ENCODE measurements around the gene CD80. TPM values are rescaled to one million over a fixed set of nuclear protein-coding genes. Genes with fewer than 3 reads are reported as not detected.

The CD80 gene
- total and polyA plus RNA-seq, 3 experiments from 2014 or later = 0.91 to 17.9 (median 16.8) TPM

DNA sequence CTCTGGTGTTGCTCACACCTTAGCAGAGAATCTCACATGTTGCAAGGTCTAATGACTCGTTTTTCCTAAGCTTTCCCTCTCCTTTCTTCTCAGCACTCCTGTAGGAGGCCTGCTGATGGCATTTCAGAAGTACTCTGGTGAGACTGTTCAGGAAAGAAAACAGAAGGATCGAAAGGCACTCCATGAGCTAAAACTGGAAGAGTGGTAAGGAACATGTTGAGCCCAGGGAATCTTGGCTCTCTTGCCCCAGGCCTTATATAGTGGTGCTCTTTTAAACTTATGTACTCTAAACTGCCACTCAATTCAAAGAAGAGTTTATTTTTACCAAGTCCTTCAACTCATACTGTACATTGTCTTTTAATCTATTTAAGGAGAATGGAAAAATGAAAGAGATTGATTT, 42.3 kb downstream of the CD80 start:
- POLR2A ChIA-PET = no interaction called here
- CTCF ChIA-PET = no interaction called here

DNA sequence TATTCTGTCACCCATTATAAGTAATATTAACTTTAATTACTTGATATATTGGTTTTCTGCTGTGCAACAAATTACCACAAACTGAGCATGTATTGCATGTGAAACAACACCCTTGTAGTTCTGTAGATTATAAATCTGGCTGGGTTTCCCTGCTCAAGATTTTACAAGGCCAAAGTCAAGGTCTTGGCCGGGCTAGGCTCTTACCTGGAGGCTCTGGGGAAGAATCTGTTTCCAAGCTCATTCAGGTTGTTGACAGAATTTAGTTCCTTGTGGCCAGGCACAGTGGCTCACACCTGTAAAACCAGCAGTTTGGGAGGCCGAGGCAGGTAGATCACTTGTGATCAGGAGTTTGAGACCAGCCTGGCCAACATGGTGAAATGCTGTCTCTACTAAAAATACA, 44.8 kb downstream of the CD80 start:
- Histone ChIP-seq H3K27me3 (ENCODE audit: insufficient read depth, low read length, poor library complexity, severe bottlenecking) (no peaks in the 10 kb centered on the region), H3K36me3 (ENCODE audit: insufficient read depth, low read length) (peaks cover 46% of the 10 kb centered on the region), H3K9me3 (ENCODE audit: low read length) (no peaks in the 10 kb centered on the region), H3K4me1 (ENCODE audit: insufficient read depth, low read length) (no peaks in the 10 kb centered on the region), H3K27ac (ENCODE audit: low read depth, low read length) (no peak overlapping the region), H3K4me3 (ENCODE audit: low read length) (no peak overlapping the region)
- Mint-ChIP-seq H3K9me3 (no peaks in the 10 kb centered on the region), H3K4me1 (peaks cover 0 to 4% (median 3%) of the 10 kb centered on the region in 3 donors), H3K27ac (peak overlapping the region in 1 of 8 donors; percentile 3), H3K4me3 (no peak overlapping the region), H3K27me3 (no peaks in the 10 kb centered on the region), H3K36me3 (peaks cover 23 to 79% (median 31%) of the 10 kb centered on the region in 3 donors)
- ChIA-PET CTCF (no interaction called here), POLR2A (no interaction called here)
- DNase-seq = no peak

More for the DNA sequence above, 42.3 kb downstream of the CD80 start:
- Histone ChIP-seq H3K9me3 (ENCODE audit: low read length) (no peaks in the 10 kb centered on the region), H3K36me3 (ENCODE audit: insufficient read depth, low read length) (peaks cover 54% of the 10 kb centered on the region), H3K27ac (ENCODE audit: low read depth, low read length) (no peak overlapping the region), H3K4me1 (ENCODE audit: insufficient read depth, low read length) (no peaks in the 10 kb centered on the region), H3K4me3 (ENCODE audit: low read length) (no peak overlapping the region), H3K27me3 (ENCODE audit: insufficient read depth, low read length, poor library complexity, severe bottlenecking) (no peaks in the 10 kb centered on the region)
- no peaks in the 10 kb centered on the region for H3K27me3 Mint-ChIP-seq
- no peak overlapping the region for H3K4me3 Mint-ChIP-seq
- peak overlapping the region in 2 of 8 donors; percentile 32 to 36 for H3K27ac Mint-ChIP-seq
- H3K4me1 Mint-ChIP-seq = peaks cover 0 to 4% (median 3%) of the 10 kb centered on the region in 3 donors
- peaks cover 36 to 90% (median 45%) of the 10 kb centered on the region in 3 donors for H3K36me3 Mint-ChIP-seq
- H3K9me3 Mint-ChIP-seq = no peaks in the 10 kb centered on the region
- DNase-seq = no peak

DNA sequence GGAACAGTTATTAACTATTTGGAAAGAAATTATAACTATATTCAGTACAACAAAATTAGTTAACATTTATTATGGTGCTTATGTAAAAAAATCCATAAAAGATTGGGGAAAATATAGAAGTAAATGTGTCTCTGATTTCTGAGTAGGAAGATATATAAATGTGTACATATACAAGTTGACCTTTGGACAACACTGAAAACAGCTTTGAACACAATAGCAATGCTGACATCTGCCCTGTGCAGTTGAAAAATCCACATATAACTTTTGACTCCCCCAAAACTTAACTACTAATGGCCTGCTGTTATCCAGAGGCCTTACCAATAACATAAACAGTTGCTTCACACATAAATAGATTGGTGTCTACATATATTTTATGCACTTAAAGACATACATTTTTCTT, 48.7 kb downstream of the CD80 start:
- no peak overlapping the region for H3K27ac ChIP-seq (ENCODE audit: low read depth, low read length)
- Mint-ChIP-seq H3K9me3 (no peaks in the 10 kb centered on the region), H3K4me1 (peaks cover 31 to 40% (median 32%) of the 10 kb centered on the region in 3 donors), H3K36me3 (peaks cover 5 to 76% (median 33%) of the 10 kb centered on the region in 3 donors), H3K27me3 (no peaks in the 10 kb centered on the region), H3K27ac (no peak overlapping the region), H3K4me3 (no peak overlapping the region)
- peaks cover 10% of the 10 kb centered on the region for H3K4me1 ChIP-seq (ENCODE audit: insufficient read depth, low read length)
- CTCF ChIA-PET = no interaction called here
- POLR2A ChIA-PET = no interaction called here
- H3K4me3 ChIP-seq (ENCODE audit: low read length) = no peak overlapping the region
- H3K36me3 ChIP-seq (ENCODE audit: insufficient read depth, low read length) = peaks cover 26% of the 10 kb centered on the region
- no peaks in the 10 kb centered on the region for H3K9me3 ChIP-seq (ENCODE audit: low read length)
- no peaks in the 10 kb centered on the region for H3K27me3 ChIP-seq (ENCODE audit: insufficient read depth, low read length, poor library complexity, severe bottlenecking)
- DNase-seq = no peak

DNA sequence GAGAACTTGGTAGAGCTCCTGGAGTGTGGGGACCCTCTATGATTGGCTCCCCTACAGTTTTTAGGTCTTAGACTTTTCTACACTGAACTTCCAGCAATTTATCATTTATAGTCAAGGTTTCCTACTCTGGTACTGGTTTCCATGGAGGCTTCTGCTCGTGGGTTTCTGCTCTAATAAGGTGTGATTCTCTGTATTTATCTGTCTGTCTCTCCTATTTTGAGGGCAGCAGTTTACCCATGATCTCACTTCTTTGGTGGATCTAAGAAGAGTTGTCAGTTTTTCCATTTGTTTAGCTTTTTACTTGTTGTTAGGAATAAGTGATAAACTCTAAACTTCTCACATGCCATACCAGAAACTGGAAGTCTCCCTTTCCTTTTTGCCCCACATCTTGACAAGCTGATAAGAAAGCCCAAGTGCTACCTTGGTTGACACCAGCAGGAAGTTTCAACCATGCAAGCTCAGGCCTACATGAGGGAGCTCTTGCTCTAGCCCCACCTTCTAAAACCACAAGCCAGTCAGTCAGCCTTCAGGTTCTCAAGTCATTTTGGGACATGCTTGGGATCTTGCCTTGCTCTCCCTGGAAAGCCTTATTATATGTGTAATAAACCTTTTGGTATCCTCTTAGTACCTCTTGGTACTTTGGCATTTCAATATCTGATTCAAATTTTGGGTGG, 51.1 kb downstream of the CD80 start:
- H3K27ac Mint-ChIP-seq = peak overlapping the region; percentile 58 to 89 (median 72)
- Histone ChIP-seq H3K4me1 (ENCODE audit: insufficient read depth, low read length) (peaks cover 10% of the 10 kb centered on the region), H3K27me3 (ENCODE audit: insufficient read depth, low read length, poor library complexity, severe bottlenecking) (no peaks in the 10 kb centered on the region), H3K4me3 (ENCODE audit: low read length) (no peak overlapping the region), H3K9me3 (ENCODE audit: low read length) (no peaks in the 10 kb centered on the region), H3K27ac (ENCODE audit: low read depth, low read length) (no peak overlapping the region), H3K36me3 (ENCODE audit: insufficient read depth, low read length) (peaks cover 20% of the 10 kb centered on the region)
- ChIA-PET POLR2A (no interaction called here), CTCF (interaction anchor here (1.3 kb wide), 1 partner anchor 8 kb away, joined by 3 read pairs; no protein-coding TSS in a partner anchor)
- DNase-seq = no peak
- H3K36me3 Mint-ChIP-seq = peaks cover 13 to 70% (median 34%) of the 10 kb centered on the region in 3 donors
- H3K27me3 Mint-ChIP-seq = no peaks in the 10 kb centered on the region
- H3K4me3 Mint-ChIP-seq = peak overlapping the region in 2 of 7 donors; percentile 36 to 45
- H3K4me1 Mint-ChIP-seq = peaks cover 37 to 48% (median 42%) of the 10 kb centered on the region in 3 donors
- H3K9me3 Mint-ChIP-seq = no peaks in the 10 kb centered on the region

DNA sequence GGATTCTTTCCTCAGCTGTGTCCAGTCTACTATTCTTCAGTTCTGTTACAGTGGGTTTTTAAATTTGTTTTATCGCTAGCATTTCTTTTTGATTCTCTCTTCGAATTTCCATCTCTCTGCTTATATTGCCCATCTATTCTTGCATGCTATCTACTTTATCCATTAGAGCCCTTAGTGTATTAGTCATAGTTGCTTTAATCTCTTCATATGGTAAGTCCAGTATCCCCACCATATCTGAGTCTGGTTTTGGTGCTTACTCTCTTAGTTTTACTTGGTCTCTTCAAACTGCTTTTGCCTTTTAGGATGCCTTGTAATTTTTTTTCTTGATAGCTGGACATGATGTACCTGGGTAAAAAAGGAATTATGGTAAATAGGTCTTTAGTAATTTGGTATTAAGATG, 52.0 kb downstream of the CD80 start:
- peak overlapping the region in 4 of 7 donors; percentile 28 to 80 (median 71) for H3K4me3 Mint-ChIP-seq
- H3K27ac ChIP-seq (ENCODE audit: low read depth, low read length) = no peak overlapping the region
- H3K9me3 ChIP-seq (ENCODE audit: low read length) = no peaks in the 10 kb centered on the region
- H3K36me3 ChIP-seq (ENCODE audit: insufficient read depth, low read length) = peaks cover 15% of the 10 kb centered on the region
- CTCF ChIA-PET = interaction anchor here (1.3 kb wide), 1 partner anchor 9 kb away, joined by 3 read pairs; the partner anchor contains the start of gene TIMMDC1
- H3K4me3 ChIP-seq (ENCODE audit: low read length) = no peak overlapping the region
- no peak for DNase-seq
- H3K36me3 Mint-ChIP-seq = peaks cover 13 to 66% (median 30%) of the 10 kb centered on the region in 3 donors
- H3K4me1 ChIP-seq (ENCODE audit: insufficient read depth, low read length) = peaks cover 10% of the 10 kb centered on the region
- no peaks in the 10 kb centered on the region for H3K27me3 Mint-ChIP-seq
- peak overlapping the region; percentile 61 to 93 (median 77) for H3K27ac Mint-ChIP-seq
- H3K27me3 ChIP-seq (ENCODE audit: insufficient read depth, low read length, poor library complexity, severe bottlenecking) = no peaks in the 10 kb centered on the region
- POLR2A ChIA-PET = no interaction called here
- peaks cover 34 to 46% (median 45%) of the 10 kb centered on the region in 3 donors for H3K4me1 Mint-ChIP-seq
- no peaks in the 10 kb centered on the region for H3K9me3 Mint-ChIP-seq

DNA sequence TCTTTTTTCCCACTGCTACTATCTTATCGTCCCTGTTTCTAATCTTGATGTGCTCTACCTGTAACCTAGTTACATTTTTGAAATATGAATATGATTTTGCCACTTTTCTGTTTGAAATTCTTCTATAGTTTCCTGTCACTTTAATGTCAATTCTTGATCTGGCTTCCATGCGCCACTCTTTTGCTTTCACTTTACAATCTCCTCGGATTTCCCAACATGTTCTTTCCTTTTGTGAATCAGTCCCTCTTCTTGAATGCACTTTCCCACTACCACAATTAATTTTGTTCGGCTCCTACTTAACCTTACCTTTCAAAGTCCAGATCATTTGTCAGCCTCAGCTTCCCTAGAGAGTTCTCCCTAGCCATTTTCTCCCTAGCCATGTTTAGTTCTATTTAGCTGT, 52.8 kb downstream of the CD80 start:
- Histone ChIP-seq H3K36me3 (ENCODE audit: insufficient read depth, low read length) (peaks cover 13% of the 10 kb centered on the region), H3K27ac (ENCODE audit: low read depth, low read length) (peak overlapping the region; percentile 34), H3K4me1 (ENCODE audit: insufficient read depth, low read length) (peaks cover 10% of the 10 kb centered on the region), H3K9me3 (ENCODE audit: low read length) (no peaks in the 10 kb centered on the region), H3K27me3 (ENCODE audit: insufficient read depth, low read length, poor library complexity, severe bottlenecking) (no peaks in the 10 kb centered on the region), H3K4me3 (ENCODE audit: low read length) (no peak overlapping the region)
- ChIA-PET CTCF (interaction anchor here (1.3 kb wide), 1 partner anchor 8 kb away, joined by 3 read pairs; the partner anchor contains the start of gene TIMMDC1), POLR2A (no interaction called here)
- Mint-ChIP-seq H3K27ac (peak overlapping the region; percentile 31 to 93 (median 77)), H3K36me3 (peaks cover 13 to 64% (median 30%) of the 10 kb centered on the region in 3 donors), H3K4me1 (peaks cover 37 to 49% (median 47%) of the 10 kb centered on the region in 3 donors), H3K9me3 (no peaks in the 10 kb centered on the region), H3K4me3 (peak overlapping the region; percentile 71 to 81 (median 77)), H3K27me3 (no peaks in the 10 kb centered on the region)
- DNase-seq = no peak

DNA sequence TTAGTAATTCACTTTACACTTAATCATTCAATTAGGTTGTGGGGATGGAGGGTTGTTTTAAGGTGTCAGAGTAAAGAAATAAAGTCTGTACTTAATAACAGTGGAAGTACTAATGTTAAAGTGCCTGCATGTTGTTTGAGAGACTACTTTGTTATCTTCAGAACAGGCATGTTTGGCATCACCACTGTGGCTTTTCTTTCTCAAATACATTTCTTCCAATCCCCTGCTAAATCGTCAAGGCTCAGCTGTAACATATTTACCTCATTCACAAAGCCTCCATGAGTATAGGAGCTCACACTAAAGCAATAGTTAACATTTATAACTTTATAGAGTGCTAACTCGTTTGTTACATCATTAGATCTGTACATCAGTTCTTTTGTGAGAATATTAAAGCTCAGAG, 58.5 kb downstream of the CD80 start:
- ChIA-PET CTCF (interaction anchor here (1.2 to 3.1 kb wide), 2 partner anchors 11 to 38 kb away, joined by 3 to 18 read pairs; partner anchors contain the start of gene TMEM39A), POLR2A (interaction anchor here (4.0 kb wide), 1 partner anchor 37 kb away, joined by 67 read pairs; the partner anchor contains the start of gene TMEM39A)
- H3K27ac Mint-ChIP-seq = peak overlapping the region in 6 of 8 donors; percentile 35 to 72 (median 46)
- H3K27me3 Mint-ChIP-seq = no peaks in the 10 kb centered on the region
- peaks cover 10 to 31% (median 11%) of the 10 kb centered on the region in 3 donors for H3K36me3 Mint-ChIP-seq
- H3K9me3 Mint-ChIP-seq = no peaks in the 10 kb centered on the region
- peak overlapping the region in 5 of 7 donors; percentile 18 to 64 (median 44) for H3K4me3 Mint-ChIP-seq
- Histone ChIP-seq H3K9me3 (ENCODE audit: low read length) (no peaks in the 10 kb centered on the region), H3K36me3 (ENCODE audit: insufficient read depth, low read length) (peaks cover 5% of the 10 kb centered on the region), H3K4me3 (ENCODE audit: low read length) (no peak overlapping the region), H3K27ac (ENCODE audit: low read depth, low read length) (no peak overlapping the region), H3K4me1 (ENCODE audit: insufficient read depth, low read length) (peaks cover 30% of the 10 kb centered on the region), H3K27me3 (ENCODE audit: insufficient read depth, low read length, poor library complexity, severe bottlenecking) (no peaks in the 10 kb centered on the region)
- peaks cover 35 to 57% (median 52%) of the 10 kb centered on the region in 3 donors for H3K4me1 Mint-ChIP-seq
- DNase-seq = no peak

DNA sequence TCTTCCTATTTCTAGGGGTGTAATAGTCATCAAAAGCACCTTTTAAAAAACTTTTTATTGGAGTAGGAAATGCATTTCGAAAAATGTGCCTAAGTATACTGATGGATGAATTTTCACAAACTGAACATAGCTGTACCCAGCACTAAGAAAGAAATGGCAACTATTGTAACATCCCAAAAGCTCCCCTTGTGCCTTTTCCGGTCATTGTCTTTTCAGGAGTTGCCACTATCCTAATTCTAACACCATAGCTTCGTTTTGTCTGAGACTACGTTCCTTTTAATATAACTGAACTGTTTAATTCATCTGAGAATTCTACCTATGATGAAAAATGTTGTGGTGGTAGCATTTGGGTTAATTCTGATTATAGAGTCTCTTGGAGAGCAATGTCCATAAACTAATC, 59.1 kb downstream of the CD80 start:
- H3K27ac Mint-ChIP-seq = peak overlapping the region in 5 of 8 donors; percentile 27 to 72 (median 46)
- POLR2A ChIA-PET = interaction anchor here (4.0 kb wide), 1 partner anchor 36 kb away, joined by 67 read pairs; the partner anchor contains the start of gene TMEM39A
- peaks cover 5% of the 10 kb centered on the region for H3K36me3 ChIP-seq (ENCODE audit: insufficient read depth, low read length)
- peaks cover 30% of the 10 kb centered on the region for H3K4me1 ChIP-seq (ENCODE audit: insufficient read depth, low read length)
- no peaks in the 10 kb centered on the region for H3K9me3 Mint-ChIP-seq
- H3K4me3 ChIP-seq (ENCODE audit: low read length) = no peak overlapping the region
- no peaks in the 10 kb centered on the region for H3K27me3 ChIP-seq (ENCODE audit: insufficient read depth, low read length, poor library complexity, severe bottlenecking)
- no peaks in the 10 kb centered on the region for H3K9me3 ChIP-seq (ENCODE audit: low read length)
- H3K4me3 Mint-ChIP-seq = peak overlapping the region; percentile 18 to 100 (median 64)
- H3K4me1 Mint-ChIP-seq = peaks cover 32 to 54% (median 48%) of the 10 kb centered on the region in 3 donors
- DNase-seq = no peak
- H3K27me3 Mint-ChIP-seq = no peaks in the 10 kb centered on the region
- H3K36me3 Mint-ChIP-seq = peaks cover 5 to 26% (median 11%) of the 10 kb centered on the region in 3 donors
- H3K27ac ChIP-seq (ENCODE audit: low read depth, low read length) = no peak overlapping the region
- CTCF ChIA-PET = interaction anchor here (1.1 to 3.1 kb wide), 4 partner anchors 8 to 37 kb away, joined by 3 to 18 read pairs (median 5); partner anchors contain the start of genes POGLUT1 and TMEM39A

Measured in CD8-positive, alpha-beta memory T cell (primary cell).